Measurements from ENCODE around the gene PSMD14.

PSMD14 gene

DNA sequence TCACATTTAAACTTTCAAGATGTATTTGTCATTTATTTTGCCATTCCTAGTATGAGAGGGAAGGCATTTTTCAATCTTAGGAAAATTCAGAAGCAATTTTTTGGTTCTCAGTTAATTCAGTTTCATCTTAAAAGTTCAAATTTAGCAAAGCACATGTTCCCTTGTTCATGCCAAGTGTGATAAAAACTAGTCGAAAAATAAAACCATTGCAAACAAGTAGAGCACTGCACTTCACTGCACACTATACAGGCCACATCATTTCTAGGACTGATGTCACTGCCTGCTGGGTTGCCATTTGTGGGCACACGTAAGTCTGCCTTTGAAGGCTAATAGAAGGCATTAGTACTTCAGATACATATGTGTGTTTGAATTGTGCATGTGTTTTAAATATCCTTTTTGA is 122.2 kb downstream of the PSMD14 start:
- H3K27ac Mint-ChIP-seq: no peak overlapping the region
- peaks cover 3% of the 10 kb centered on the region for H3K9me3 Mint-ChIP-seq

DNA sequence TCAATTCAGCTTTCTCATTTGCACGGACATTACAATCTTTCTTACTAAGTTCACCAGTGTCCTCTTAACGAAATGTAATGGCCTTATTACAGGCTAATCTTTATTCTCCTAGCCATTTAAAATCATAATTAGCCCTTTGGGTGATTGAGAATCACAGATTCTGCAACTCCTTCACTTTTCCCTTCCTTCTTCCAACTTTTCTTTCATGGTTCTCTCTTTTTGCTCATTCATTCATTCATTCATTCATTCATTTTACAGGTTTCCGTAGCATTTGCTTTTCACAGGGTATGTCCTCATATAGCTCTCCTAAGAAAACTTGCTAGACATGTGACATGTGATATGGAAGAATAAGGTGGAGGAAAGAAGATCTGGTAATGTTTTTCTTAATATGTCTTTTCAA is 123.9 kb downstream of the PSMD14 start:
- Mint-ChIP-seq H3K27me3 (ENCODE audit: low read depth, poor library complexity) (peaks cover 79% of the 10 kb centered on the region), H3K4me3 (no peak overlapping the region), H3K36me3 (ENCODE audit: low read depth) (no peaks in the 10 kb centered on the region), H3K4me1 (peaks cover 5% of the 10 kb centered on the region), H3K9me3 (peaks cover 4% of the 10 kb centered on the region), H3K27ac (no peak overlapping the region)
- no peak for DNase-seq
- TF ChIP-seq, protein P1, sequence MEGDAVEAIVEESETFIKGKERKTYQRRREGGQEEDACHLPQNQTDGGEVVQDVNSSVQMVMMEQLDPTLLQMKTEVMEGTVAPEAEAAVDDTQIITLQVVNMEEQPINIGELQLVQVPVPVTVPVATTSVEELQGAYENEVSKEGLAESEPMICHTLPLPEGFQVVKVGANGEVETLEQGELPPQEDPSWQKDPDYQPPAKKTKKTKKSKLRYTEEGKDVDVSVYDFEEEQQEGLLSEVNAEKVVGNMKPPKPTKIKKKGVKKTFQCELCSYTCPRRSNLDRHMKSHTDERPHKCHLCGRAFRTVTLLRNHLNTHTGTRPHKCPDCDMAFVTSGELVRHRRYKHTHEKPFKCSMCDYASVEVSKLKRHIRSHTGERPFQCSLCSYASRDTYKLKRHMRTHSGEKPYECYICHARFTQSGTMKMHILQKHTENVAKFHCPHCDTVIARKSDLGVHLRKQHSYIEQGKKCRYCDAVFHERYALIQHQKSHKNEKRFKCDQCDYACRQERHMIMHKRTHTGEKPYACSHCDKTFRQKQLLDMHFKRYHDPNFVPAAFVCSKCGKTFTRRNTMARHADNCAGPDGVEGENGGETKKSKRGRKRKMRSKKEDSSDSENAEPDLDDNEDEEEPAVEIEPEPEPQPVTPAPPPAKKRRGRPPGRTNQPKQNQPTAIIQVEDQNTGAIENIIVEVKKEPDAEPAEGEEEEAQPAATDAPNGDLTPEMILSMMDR (IDR thresholded peaks at IDR 0.05): no peak

More for the DNA sequence above, 122.2 kb downstream of the PSMD14 start:
- TF ChIP-seq, protein P1 (IDR thresholded peaks at IDR 0.05): no peak
- H3K4me1 Mint-ChIP-seq: peaks cover 7% of the 10 kb centered on the region
- H3K4me3 Mint-ChIP-seq: no peak overlapping the region
- DNase-seq: no peak
- H3K36me3 Mint-ChIP-seq (ENCODE audit: low read depth): no peaks in the 10 kb centered on the region
- peaks cover 96% of the 10 kb centered on the region for H3K27me3 Mint-ChIP-seq (ENCODE audit: low read depth, poor library complexity)

DNA sequence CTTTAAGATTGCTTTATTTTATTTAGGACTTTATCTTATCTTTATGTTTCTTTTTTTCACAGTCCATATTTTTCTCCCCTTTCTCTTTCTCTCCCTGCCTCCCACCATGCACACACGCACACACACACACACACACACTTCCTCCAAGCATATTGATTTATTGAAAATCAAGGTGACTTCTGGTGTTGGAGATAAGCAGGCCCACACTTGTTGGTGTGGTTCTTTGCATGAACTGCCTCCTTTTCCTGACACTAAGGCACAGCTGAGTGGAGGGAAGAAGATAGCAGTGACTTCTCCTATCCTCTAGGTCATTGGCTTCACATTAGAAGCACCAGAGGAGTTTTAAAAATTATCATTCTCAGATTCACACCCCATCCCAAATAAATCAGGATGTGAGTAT is 125.9 kb downstream of the PSMD14 start:
- Mint-ChIP-seq H3K4me3 (no peak overlapping the region), H3K27ac (no peak overlapping the region), H3K27me3 (ENCODE audit: low read depth, poor library complexity) (peaks cover 59% of the 10 kb centered on the region), H3K36me3 (ENCODE audit: low read depth) (no peaks in the 10 kb centered on the region), H3K9me3 (peaks cover 4% of the 10 kb centered on the region), H3K4me1 (no peaks in the 10 kb centered on the region)
- DNase-seq: no peak
- TF ChIP-seq, protein P1 (IDR thresholded peaks at IDR 0.05): no peak

DNA sequence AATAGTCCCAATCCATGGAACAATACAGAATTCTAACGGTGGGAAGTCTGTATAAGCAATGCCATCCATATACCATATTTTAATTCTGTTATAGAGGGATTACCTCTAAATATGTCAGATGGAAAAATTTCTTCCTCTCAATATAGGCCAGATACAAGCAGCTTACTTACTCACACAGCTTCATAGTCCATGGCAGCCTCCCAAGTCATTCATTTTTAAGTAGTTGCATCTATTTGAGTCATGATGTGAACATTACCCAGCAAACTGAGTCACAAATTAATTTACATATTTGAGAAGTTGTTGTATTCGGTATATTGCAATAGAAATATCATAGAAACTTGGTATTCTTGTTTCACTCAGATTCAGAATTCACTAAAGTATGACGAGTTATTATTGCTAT is 128.2 kb downstream of the PSMD14 start:
- no peaks in the 10 kb centered on the region for H3K4me1 Mint-ChIP-seq
- no peak for DNase-seq
- no peak overlapping the region for H3K27ac Mint-ChIP-seq
- H3K4me3 Mint-ChIP-seq: no peak overlapping the region
- peaks cover 36% of the 10 kb centered on the region for H3K27me3 Mint-ChIP-seq (ENCODE audit: low read depth, poor library complexity)
- no peaks in the 10 kb centered on the region for H3K36me3 Mint-ChIP-seq (ENCODE audit: low read depth)
- peaks cover 4% of the 10 kb centered on the region for H3K9me3 Mint-ChIP-seq
- TF ChIP-seq, protein P1 (IDR thresholded peaks at IDR 0.05): no peak

DNA sequence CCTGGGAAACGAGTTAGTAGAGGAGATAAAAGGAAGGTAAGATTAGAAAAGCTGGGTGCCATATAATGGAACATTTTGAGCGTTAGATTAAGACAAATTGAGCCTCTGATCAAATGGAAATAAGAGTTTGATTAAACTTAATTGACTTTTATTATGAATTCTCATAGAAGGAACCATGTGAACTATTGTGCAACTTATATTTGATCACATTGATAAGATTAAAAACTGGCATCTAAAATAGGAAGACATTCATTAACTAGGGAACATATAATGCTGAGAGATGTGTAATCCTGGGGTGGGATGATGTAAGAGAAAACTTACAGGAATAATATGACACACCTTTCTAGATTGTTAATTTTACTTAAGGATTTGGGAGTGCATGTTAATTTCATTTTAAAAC is 130.4 kb downstream of the PSMD14 start:
- no peaks in the 10 kb centered on the region for H3K4me1 Mint-ChIP-seq
- H3K9me3 Mint-ChIP-seq: peaks cover 4% of the 10 kb centered on the region
- DNase-seq: no peak
- no peaks in the 10 kb centered on the region for H3K36me3 Mint-ChIP-seq (ENCODE audit: low read depth)
- H3K27me3 Mint-ChIP-seq (ENCODE audit: low read depth, poor library complexity): peaks cover 14% of the 10 kb centered on the region
- no peak overlapping the region for H3K4me3 Mint-ChIP-seq
- TF ChIP-seq, protein P1 (IDR thresholded peaks at IDR 0.05): no peak
- H3K27ac Mint-ChIP-seq: no peak overlapping the region

DNA sequence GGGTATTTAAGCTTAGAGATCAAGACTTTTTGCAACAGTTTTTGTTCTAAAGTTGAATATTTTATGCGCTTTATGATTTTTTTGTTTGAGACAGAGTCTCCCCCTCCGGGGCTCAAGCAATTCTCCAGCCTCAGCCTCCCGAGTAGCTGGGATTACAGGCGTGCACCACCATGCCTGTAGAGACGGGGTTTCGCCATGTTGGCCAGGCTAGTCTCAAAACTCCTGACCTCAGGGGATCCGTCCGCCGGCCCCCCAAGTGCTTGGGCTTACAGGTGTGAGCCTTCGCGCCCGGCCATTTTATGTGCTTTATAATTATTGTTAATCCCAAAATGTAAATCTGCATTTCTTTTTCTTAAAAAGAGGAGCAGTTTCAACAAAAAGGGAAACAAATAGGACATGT is 136.9 kb downstream of the PSMD14 start:
- Mint-ChIP-seq H3K36me3 (ENCODE audit: low read depth) (no peaks in the 10 kb centered on the region), H3K4me1 (no peaks in the 10 kb centered on the region), H3K9me3 (no peaks in the 10 kb centered on the region), H3K27ac (no peak overlapping the region), H3K4me3 (no peak overlapping the region), H3K27me3 (ENCODE audit: low read depth, poor library complexity) (peaks cover 13% of the 10 kb centered on the region)
- no peak for DNase-seq
- TF ChIP-seq, protein P1 (IDR thresholded peaks at IDR 0.05): no peak
